DND-41 (cell line): ENCODE results near the gene TAF1B.

Experiments
- ATAC-seq: fragments of 200-7000 bp; cut with Tn5 transposase; 3 replicates; pipeline ENCODE4 v1.9.1; 2021; ENCODE audit warnings: low read depth; ENCODE audit not compliant: insufficient read depth
- DNase-seq: peaks from one replicate; pipeline ENCODE4 v3.0.0-alpha.2; 2020
- H2AFZ ChIP-seq: 2 replicates; pipeline ENCODE4 v1.6.0; 2012; ENCODE audit warnings: low read depth, low read length
- H3K27ac ChIP-seq: 2 replicates; pipeline ENCODE4 v1.5.1; 2012; ENCODE audit warnings: low read length, inconsistent platforms
- H3K27me3 ChIP-seq: fragments of 200-600 bp; sonication (generic); 2 replicates; pipeline ENCODE4 v1.6.0; 2012; ENCODE audit warnings: low read length, mild to moderate bottlenecking, inconsistent platforms; ENCODE audit not compliant: insufficient read depth, poor library complexity
- H3K36me3 ChIP-seq: 2 replicates; pipeline ENCODE4 v1.5.1; 2012; ENCODE audit warnings: low read length, inconsistent platforms; ENCODE audit not compliant: insufficient read depth
- H3K4me1 ChIP-seq: 2 replicates; pipeline ENCODE4 v1.5.1; 2012; ENCODE audit warnings: mild to moderate bottlenecking, low read length; ENCODE audit not compliant: insufficient read depth
- H3K4me2 ChIP-seq: 2 replicates; pipeline ENCODE4 v1.6.0; 2012; ENCODE audit warnings: mild to moderate bottlenecking, moderate library complexity, low read length, inconsistent platforms; ENCODE audit not compliant: insufficient read depth
- H3K4me3 ChIP-seq, 2 experiments: fragments of 200-600 bp in 1 of 2; shearing (Covaris generic) in 1 of 2; 2 replicates each; pipeline ENCODE4 v1.5.1; 2012 to 2016; ENCODE audit warnings: inconsistent platforms in 2 of 2, low read length in 2 of 2, mild to moderate bottlenecking in 2 of 2, low read depth in 1 of 2, moderate library complexity in 1 of 2
- H3K79me2 ChIP-seq: 2 replicates; pipeline ENCODE4 v1.6.0; 2012; ENCODE audit warnings: low read length, inconsistent platforms; ENCODE audit not compliant: insufficient read depth
- H3K9ac ChIP-seq: 2 replicates; pipeline ENCODE4 v1.6.0; 2012; ENCODE audit warnings: low read depth, mild to moderate bottlenecking, inconsistent platforms, low read length, moderate library complexity
- H3K9me3 ChIP-seq: 2 replicates; pipeline ENCODE4 v1.5.1; 2012; ENCODE audit warnings: low read length, moderate library complexity, mild to moderate bottlenecking, inconsistent platforms; ENCODE audit not compliant: insufficient read depth, severe bottlenecking
- H4K20me1 ChIP-seq: 2 replicates; pipeline ENCODE4 v1.6.0; 2012; ENCODE audit warnings: low read length; ENCODE audit not compliant: insufficient read depth
- EZH2 ChIP-seq: IDR thresholded peaks from 3 replicates; pipeline ENCODE4 v1.6.1; 2012; ENCODE audit warnings: borderline replicate concordance, low read depth, mild to moderate bottlenecking, moderate library complexity, low read length, inconsistent platforms; ENCODE audit not compliant: severe bottlenecking
- TF ChIP-seq, protein P1 (sequence below): IDR thresholded peaks from 2 replicates; pipeline ENCODE4 v1.5.1; 2012; ENCODE audit warnings: borderline replicate concordance, low read length, moderate library complexity, mild to moderate bottlenecking; ENCODE audit not compliant: poor library complexity, severe bottlenecking; ENCODE audit errors: extremely low read depth

Gene TAF1B

DNA sequence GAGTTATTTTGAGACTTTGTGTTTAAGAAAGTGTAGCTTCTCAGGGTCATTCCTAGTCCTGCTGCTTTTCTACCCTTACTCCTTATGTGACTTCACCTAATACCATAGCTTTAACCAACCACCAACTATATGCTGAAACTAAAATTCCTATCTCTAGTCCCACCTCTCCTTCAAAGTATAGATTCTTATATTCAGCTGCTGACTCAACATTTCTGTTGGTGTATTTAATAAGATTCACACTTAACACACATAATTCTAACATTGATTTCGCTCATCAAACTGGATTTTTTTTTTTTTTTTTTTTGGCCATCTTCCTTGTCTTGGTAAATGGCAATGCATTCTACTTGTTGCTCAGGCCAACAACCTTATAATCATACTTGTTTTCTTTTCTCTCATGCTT is 30.1 kb downstream of the TAF1B start:
- no peaks in the 10 kb centered on the region for H3K79me2 ChIP-seq
- no peaks in the 10 kb centered on the region for H3K9me3 ChIP-seq
- no peak overlapping the region for H3K9ac ChIP-seq
- no peaks in the 10 kb centered on the region for H3K27me3 ChIP-seq
- no peaks in the 10 kb centered on the region for H3K4me1 ChIP-seq
- H3K36me3 ChIP-seq, result peaks cover 69% of the 10 kb centered on the region
- DNase-seq, result no peak
- TF ChIP-seq, protein P1, sequence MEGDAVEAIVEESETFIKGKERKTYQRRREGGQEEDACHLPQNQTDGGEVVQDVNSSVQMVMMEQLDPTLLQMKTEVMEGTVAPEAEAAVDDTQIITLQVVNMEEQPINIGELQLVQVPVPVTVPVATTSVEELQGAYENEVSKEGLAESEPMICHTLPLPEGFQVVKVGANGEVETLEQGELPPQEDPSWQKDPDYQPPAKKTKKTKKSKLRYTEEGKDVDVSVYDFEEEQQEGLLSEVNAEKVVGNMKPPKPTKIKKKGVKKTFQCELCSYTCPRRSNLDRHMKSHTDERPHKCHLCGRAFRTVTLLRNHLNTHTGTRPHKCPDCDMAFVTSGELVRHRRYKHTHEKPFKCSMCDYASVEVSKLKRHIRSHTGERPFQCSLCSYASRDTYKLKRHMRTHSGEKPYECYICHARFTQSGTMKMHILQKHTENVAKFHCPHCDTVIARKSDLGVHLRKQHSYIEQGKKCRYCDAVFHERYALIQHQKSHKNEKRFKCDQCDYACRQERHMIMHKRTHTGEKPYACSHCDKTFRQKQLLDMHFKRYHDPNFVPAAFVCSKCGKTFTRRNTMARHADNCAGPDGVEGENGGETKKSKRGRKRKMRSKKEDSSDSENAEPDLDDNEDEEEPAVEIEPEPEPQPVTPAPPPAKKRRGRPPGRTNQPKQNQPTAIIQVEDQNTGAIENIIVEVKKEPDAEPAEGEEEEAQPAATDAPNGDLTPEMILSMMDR, result no peak
- TF ChIP-seq EZH2, result no peak
- no peak overlapping the region for H3K4me2 ChIP-seq
- no peak overlapping the region for H3K27ac ChIP-seq
- no peak for ATAC-seq
- H3K4me3 ChIP-seq, result no peak overlapping the region
- no peak overlapping the region for H2AFZ ChIP-seq
- H4K20me1 ChIP-seq, result no peaks in the 10 kb centered on the region

DNA sequence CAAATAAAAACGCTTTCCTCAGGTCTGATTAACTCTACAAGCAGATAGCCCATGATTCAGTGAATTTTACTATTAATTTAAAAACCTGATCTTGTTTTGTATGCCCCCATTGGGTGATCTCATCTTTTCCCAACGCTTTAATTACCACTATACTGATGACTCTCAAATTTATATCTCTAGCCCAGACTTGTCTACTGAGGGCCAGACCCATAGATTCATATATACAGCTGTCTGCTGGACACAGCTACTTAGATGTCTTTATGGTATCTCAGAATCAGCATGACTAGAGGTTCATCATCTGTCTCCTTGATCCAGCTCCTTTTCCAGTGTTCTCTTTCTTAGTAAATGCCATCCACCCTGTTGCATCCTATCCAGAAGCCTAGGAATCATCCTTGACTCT is 33.8 kb downstream of the TAF1B start:
- no peak for ATAC-seq

DNA sequence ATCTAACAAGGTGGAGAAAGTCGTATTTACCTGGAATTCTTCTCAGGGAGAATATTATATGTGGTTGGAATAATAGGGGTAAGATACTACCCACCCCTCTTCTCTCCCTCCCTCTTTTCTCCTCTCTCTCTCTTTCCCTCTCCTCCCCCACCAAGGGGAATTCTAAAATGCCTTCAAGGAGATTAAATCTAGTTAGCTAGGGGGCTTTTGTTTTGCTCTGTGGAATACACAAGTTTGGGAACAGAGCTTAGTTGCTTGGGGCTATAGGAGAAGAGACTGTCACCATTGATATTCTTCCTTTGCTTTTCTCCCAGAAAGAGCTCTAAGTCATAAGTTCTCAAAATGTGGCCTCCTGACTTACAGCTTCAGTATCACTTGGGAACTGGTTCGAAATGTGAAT is 34.5 kb downstream of the TAF1B start:
- H3K9me3 ChIP-seq, result no peaks in the 10 kb centered on the region
- H4K20me1 ChIP-seq, result no peaks in the 10 kb centered on the region
- no peaks in the 10 kb centered on the region for H3K4me1 ChIP-seq
- H3K27me3 ChIP-seq, result no peaks in the 10 kb centered on the region
- H3K27ac ChIP-seq, result no peak overlapping the region
- DNase-seq (no peak), ATAC-seq (no peak)
- H3K4me2 ChIP-seq, result no peak overlapping the region
- no peak overlapping the region for H2AFZ ChIP-seq
- H3K36me3 ChIP-seq, result peaks cover 79% of the 10 kb centered on the region
- no peaks in the 10 kb centered on the region for H3K79me2 ChIP-seq
- H3K9ac ChIP-seq, result no peak overlapping the region
- TF ChIP-seq, protein P1, result no peak
- no peak for TF ChIP-seq EZH2
- no peak overlapping the region for H3K4me3 ChIP-seq

More for the DNA sequence above, 33.8 kb downstream of the TAF1B start:
- DNase-seq, result no peak
- Histone ChIP-seq H3K27me3 (no peaks in the 10 kb centered on the region), H3K4me3 (no peak overlapping the region), H4K20me1 (no peaks in the 10 kb centered on the region), H3K4me1 (no peaks in the 10 kb centered on the region), H2AFZ (no peak overlapping the region), H3K79me2 (no peaks in the 10 kb centered on the region), H3K27ac (no peak overlapping the region), H3K9me3 (no peaks in the 10 kb centered on the region), H3K4me2 (no peak overlapping the region), H3K36me3 (peaks cover 72% of the 10 kb centered on the region), H3K9ac (no peak overlapping the region)
- TF ChIP-seq EZH2, result no peak
- TF ChIP-seq, protein P1, result no peak
